T-cell (primary cell): ENCODE results near the gene HEPACAM2. TPM values are rescaled to one million over a fixed set of nuclear protein-coding genes. Genes with fewer than 3 reads are reported as not detected.

Experiments
- ATAC-seq, 4 experiments: fragments of 200-7000 bp in 3 of 4; fragments of 150-1000 bp in 1 of 4; cut with Tn5 transposase; replicated peaks in 1 of 4; 1 replicate in 3 of 4; 2 replicates in 1 of 4; pipeline ENCODE4 v1.10.0; 2021; ENCODE audit warnings: moderate library complexity in 3 of 4, mild to moderate bottlenecking in 2 of 4, moderate number of reproducible peaks in 1 of 4
- CTCF ChIA-PET, 2 donors: fragments of 300-600 bp; sonication (Branson Sonifier 250); formaldehyde crosslinking; loops; one replicate each; lab custom pipeline; 2022; ENCODE audit warnings: antibody characterized with exemption in 2 of 2; lab: Charles Lee
- POLR2A ChIA-PET, 2 donors: fragments of 300-600 bp; sonication (Branson Sonifier 250); formaldehyde crosslinking; loops; one replicate each; lab custom pipeline; 2022; ENCODE audit warnings: antibody characterized with exemption in 2 of 2; lab: Charles Lee
- DNase-seq, 35 experiments: peaks; one replicate each; pipeline versions ENCODE4 v3.0.0 to v3.0.0-alpha.2; 2013 to 2023
- H3K27ac ChIP-seq: one replicate; pipeline ENCODE4 v1.5.1; 2013; ENCODE audit warnings: low read length
- H3K27me3 ChIP-seq, 2 experiments: replicated peaks in 1 of 2; 1 replicate in 1 of 2; 2 replicates in 1 of 2; pipeline versions ENCODE4 v1.6.1 to v1.7.0; 2013; ENCODE audit warnings: low read length in 1 of 2, mixed read lengths in 1 of 2; ENCODE audit not compliant: control insufficient read depth in 2 of 2, insufficient read depth in 2 of 2; ENCODE audit errors: extremely low read depth in 1 of 2
- H3K36me3 ChIP-seq, 2 donors: 1 replicate in 1 of 2; 2 replicates in 1 of 2; pipeline versions ENCODE4 v1.6.1 to v1.7.0; 2013; ENCODE audit warnings: low read length in 1 of 2; ENCODE audit not compliant: control insufficient read depth in 2 of 2, insufficient read depth in 1 of 2; ENCODE audit errors: extremely low read depth in 1 of 2
- H3K4me1 ChIP-seq, 2 experiments: 1 replicate in 1 of 2; 2 replicates in 1 of 2; pipeline versions ENCODE4 v1.6.1 to v1.7.0; 2013; ENCODE audit warnings: low read length in 2 of 2, mixed read lengths in 1 of 2; ENCODE audit not compliant: insufficient read depth in 2 of 2, control insufficient read depth in 1 of 2; ENCODE audit errors: extremely low read depth in 1 of 2
- H3K4me3 ChIP-seq, 2 donors: 1 replicate in 1 of 2; 2 replicates in 1 of 2; pipeline versions ENCODE4 v1.5.1 to v1.7.0; 2013; ENCODE audit warnings: mild to moderate bottlenecking in 2 of 2, low read length in 1 of 2, moderate library complexity in 1 of 2; ENCODE audit not compliant: control insufficient read depth in 1 of 2; ENCODE audit errors: extremely low read depth in 1 of 2
- H3K9me3 ChIP-seq: 2 replicates; pipeline ENCODE4 v1.7.0; 2013
- H3K27ac Mint-ChIP-seq, 2 donors: one replicate each; pipeline ENCODE4 v1.8.0; 2020 to 2021; ENCODE audit warnings: mild to moderate bottlenecking in 2 of 2, mixed read lengths in 2 of 2
- H3K27me3 Mint-ChIP-seq, 2 donors: one replicate each; pipeline ENCODE4 v1.8.0; 2021 to 2022; ENCODE audit warnings: mixed read lengths in 2 of 2
- H3K36me3 Mint-ChIP-seq: one replicate; pipeline ENCODE4 v1.8.0; 2021; ENCODE audit warnings: mixed read lengths
- H3K4me1 Mint-ChIP-seq, 3 donors: one replicate each; pipeline ENCODE4 v1.8.0; 2020 to 2022; ENCODE audit warnings: mixed read lengths in 3 of 3, mild to moderate bottlenecking in 1 of 3
- H3K4me3 Mint-ChIP-seq, 3 donors: one replicate each; pipeline ENCODE4 v1.8.0; 2020 to 2022; ENCODE audit warnings: mild to moderate bottlenecking in 3 of 3, mixed read lengths in 3 of 3, moderate library complexity in 3 of 3
- H3K9me3 Mint-ChIP-seq, 3 donors: one replicate each; pipeline ENCODE4 v1.8.0; 2020 to 2022; ENCODE audit warnings: mixed read lengths in 3 of 3
- WGBS: methylation state at CpG from one replicate; pipeline ENCODE4 v1.1.5; 2013; ENCODE audit warnings: missing lambda C conversion rate; ENCODE audit not compliant: insufficient coverage; 5-methylcytosine and 5-hydroxymethylcytosine counted together
- total RNA-seq, 35 experiments: library from RNA in 6 of 35; stranded (reverse) in 6 of 35; fragments of 120-200 nt in 1 of 35; gene quantifications; one replicate each; pipeline versions ENCODE4 v1.2.1 to v1.2.4 and lab custom pipeline; 2013 to 2026

The HEPACAM2 gene
- total RNA-seq, 5 donors from 2014 or later (not counting 1 experiment from before 2014, with no cell fraction given) = 0.13 TPM; not detected in 4

GRCh38 chr7:93196336-93196735 is 29.9 kb downstream of the HEPACAM2 start:
- Mint-ChIP-seq H3K36me3 (no peaks in the 10 kb centered on the region), H3K27ac (no peak overlapping the region), H3K9me3 (no peaks in the 10 kb centered on the region), H3K4me1 (no peaks in the 10 kb centered on the region), H3K4me3 (no peak overlapping the region), H3K27me3 (peaks cover 23 to 28% of the 10 kb centered on the region in 2 donors)
- WGBS = no CpG with 5 or more reads among the region's 2 CpGs
- POLR2A ChIA-PET = no interaction called here
- Histone ChIP-seq H3K27me3 (no peaks in the 10 kb centered on the region), H3K4me3 (no peak overlapping the region), H3K27ac (no peak overlapping the region), H3K9me3 (no peaks in the 10 kb centered on the region), H3K36me3 (no peaks in the 10 kb centered on the region), H3K4me1 (no peaks in the 10 kb centered on the region)
- CTCF ChIA-PET = no interaction called here
- DNase-seq (no peak), ATAC-seq (no peak)

GRCh38 chr7:93194386-93194785 is 31.9 kb downstream of the HEPACAM2 start:
- no peak overlapping the region for H3K27ac ChIP-seq
- WGBS = no CpG with 5 or more reads among the region's 3 CpGs
- ATAC-seq (no peak), DNase-seq (no peak)
- H3K27me3 ChIP-seq = no peaks in the 10 kb centered on the region
- Mint-ChIP-seq H3K9me3 (no peaks in the 10 kb centered on the region), H3K4me3 (no peak overlapping the region), H3K36me3 (no peaks in the 10 kb centered on the region), H3K27me3 (peaks cover 31 to 39% of the 10 kb centered on the region in 2 donors), H3K4me1 (no peaks in the 10 kb centered on the region), H3K27ac (no peak overlapping the region)
- H3K36me3 ChIP-seq = no peaks in the 10 kb centered on the region
- CTCF ChIA-PET = no interaction called here
- H3K4me1 ChIP-seq = no peaks in the 10 kb centered on the region
- H3K4me3 ChIP-seq = no peak overlapping the region
- no peaks in the 10 kb centered on the region for H3K9me3 ChIP-seq
- POLR2A ChIA-PET = interaction anchor here in 1 of 2 donors (0.5 kb wide), 1 partner anchor 163 kb away, joined by 4 read pairs; no protein-coding TSS in a partner anchor

- Histone ChIP-seq H3K4me1 (no peaks in the 10 kb centered on the region), H3K36me3 (no peaks in the 10 kb centered on the region), H3K27ac (no peak overlapping the region), H3K9me3 (no peaks in the 10 kb centered on the region), H3K27me3 (no peaks in the 10 kb centered on the region), H3K4me3 (no peak overlapping the region)
- no peak overlapping the region for H3K4me3 Mint-ChIP-seq
- CTCF ChIA-PET = no interaction called here
- H3K27me3 Mint-ChIP-seq = peaks cover 32 to 51% of the 10 kb centered on the region in 2 donors
- WGBS = no CpG with 5 or more reads among the region's 6 CpGs
- no peaks in the 10 kb centered on the region for H3K36me3 Mint-ChIP-seq
- DNase-seq (no peak), ATAC-seq (no peak)
- no peaks in the 10 kb centered on the region for H3K4me1 Mint-ChIP-seq
- no peak overlapping the region for H3K27ac Mint-ChIP-seq
- no peaks in the 10 kb centered on the region for H3K9me3 Mint-ChIP-seq
- POLR2A ChIA-PET = no interaction called here
Observed at GRCh38 chr7:93188870-93189634, 37.2 kb downstream of the HEPACAM2 start.

GRCh38 chr7:93185303-93186027 is 40.8 kb downstream of the HEPACAM2 start:
- ChIA-PET POLR2A (interaction anchor here in 1 of 2 donors (0.9 kb wide), 1 partner anchor 838 kb away, joined by 3 read pairs; no protein-coding TSS in a partner anchor), CTCF (no interaction called here)
- Histone ChIP-seq H3K4me3 (no peak overlapping the region), H3K9me3 (no peaks in the 10 kb centered on the region), H3K27me3 (peaks cover 0 to 2% of the 10 kb centered on the region in 2 experiments), H3K4me1 (no peaks in the 10 kb centered on the region), H3K27ac (no peak overlapping the region), H3K36me3 (no peaks in the 10 kb centered on the region)
- Mint-ChIP-seq H3K27ac (no peak overlapping the region), H3K4me3 (no peak overlapping the region), H3K27me3 (peaks cover 28 to 45% of the 10 kb centered on the region in 2 donors), H3K9me3 (no peaks in the 10 kb centered on the region), H3K36me3 (no peaks in the 10 kb centered on the region), H3K4me1 (no peaks in the 10 kb centered on the region)
- no peak for DNase-seq
- no CpG with 5 or more reads among the region's 1 CpG for WGBS
- no peak for ATAC-seq

GRCh38 chr7:93179173-93179572 is 47.1 kb downstream of the HEPACAM2 start:
- no peak overlapping the region for H3K4me3 ChIP-seq
- no peaks in the 10 kb centered on the region for H3K36me3 Mint-ChIP-seq
- H3K36me3 ChIP-seq = no peaks in the 10 kb centered on the region
- CTCF ChIA-PET = interaction anchor here (0.9 to 1.3 kb wide), 2 partner anchors 8 to 908 kb away, joined by 3 read pairs; no protein-coding TSS in a partner anchor
- H3K9me3 ChIP-seq = no peaks in the 10 kb centered on the region
- H3K4me1 Mint-ChIP-seq = no peaks in the 10 kb centered on the region
- H3K4me3 Mint-ChIP-seq = no peak overlapping the region
- H3K4me1 ChIP-seq = no peaks in the 10 kb centered on the region
- no peak for DNase-seq
- H3K27me3 ChIP-seq = peaks cover 2 to 6% of the 10 kb centered on the region in 2 experiments
- peaks cover 12 to 30% of the 10 kb centered on the region in 2 donors for H3K27me3 Mint-ChIP-seq
- H3K27ac Mint-ChIP-seq = no peak overlapping the region
- ATAC-seq = no peak
- no peaks in the 10 kb centered on the region for H3K9me3 Mint-ChIP-seq
- POLR2A ChIA-PET = no interaction called here
- H3K27ac ChIP-seq = no peak overlapping the region

GRCh38 chr7:93178213-93178612 is 48.1 kb downstream of the HEPACAM2 start:
- Mint-ChIP-seq H3K36me3 (no peaks in the 10 kb centered on the region), H3K27ac (no peak overlapping the region), H3K9me3 (peaks cover 0 to 2% (median 0%) of the 10 kb centered on the region in 3 donors), H3K4me1 (no peaks in the 10 kb centered on the region), H3K27me3 (peaks cover 10 to 28% of the 10 kb centered on the region in 2 donors), H3K4me3 (no peak overlapping the region)
- ChIA-PET CTCF (interaction anchor here in 1 of 2 donors (0.6 to 0.7 kb wide), 2 partner anchors 909 to 973 kb away, joined by 3 to 5 read pairs; no protein-coding TSS in a partner anchor), POLR2A (no interaction called here)
- H3K27ac ChIP-seq = no peak overlapping the region
- H3K4me3 ChIP-seq = no peak overlapping the region
- no peaks in the 10 kb centered on the region for H3K36me3 ChIP-seq
- DNase-seq (peak in 1 of 35 experiments; percentile 23), ATAC-seq (no peak)
- H3K9me3 ChIP-seq = no peaks in the 10 kb centered on the region
- no CpG with 5 or more reads among the region's 3 CpGs for WGBS
- H3K27me3 ChIP-seq = peaks cover 2 to 9% of the 10 kb centered on the region in 2 experiments
- no peaks in the 10 kb centered on the region for H3K4me1 ChIP-seq
